Measurements from ENCODE around the gene SUCLG2.

GRCh38 chr3:67648229-67648628, 6.2 kb downstream of the SUCLG2 start:
- TF ChIP-seq POLR2A (IDR thresholded peaks at IDR 0.05; ENCODE audit: low read depth, low read length) (no peak; the same call in 1 of the 2 replicates), CTCF (conservative IDR thresholded peaks at IDR 0.05; ENCODE audit: low read depth, low read length) (no peak), CEBPB (IDR thresholded peaks at IDR 0.05; ENCODE audit: low read depth, low read length) (no peak), MAFK (IDR thresholded peaks at IDR 0.05; ENCODE audit: low read depth, low read length) (no peak)

All from IMR-90 (cell line).